Measurements from ENCODE around the gene DNAAF2.
"Not testable (repeated sequence)": the region's sequence is repeated elsewhere in the genome, so short reads cannot be mapped to it uniquely, and the experiment has no call there.

The DNAAF2 gene

DNA sequence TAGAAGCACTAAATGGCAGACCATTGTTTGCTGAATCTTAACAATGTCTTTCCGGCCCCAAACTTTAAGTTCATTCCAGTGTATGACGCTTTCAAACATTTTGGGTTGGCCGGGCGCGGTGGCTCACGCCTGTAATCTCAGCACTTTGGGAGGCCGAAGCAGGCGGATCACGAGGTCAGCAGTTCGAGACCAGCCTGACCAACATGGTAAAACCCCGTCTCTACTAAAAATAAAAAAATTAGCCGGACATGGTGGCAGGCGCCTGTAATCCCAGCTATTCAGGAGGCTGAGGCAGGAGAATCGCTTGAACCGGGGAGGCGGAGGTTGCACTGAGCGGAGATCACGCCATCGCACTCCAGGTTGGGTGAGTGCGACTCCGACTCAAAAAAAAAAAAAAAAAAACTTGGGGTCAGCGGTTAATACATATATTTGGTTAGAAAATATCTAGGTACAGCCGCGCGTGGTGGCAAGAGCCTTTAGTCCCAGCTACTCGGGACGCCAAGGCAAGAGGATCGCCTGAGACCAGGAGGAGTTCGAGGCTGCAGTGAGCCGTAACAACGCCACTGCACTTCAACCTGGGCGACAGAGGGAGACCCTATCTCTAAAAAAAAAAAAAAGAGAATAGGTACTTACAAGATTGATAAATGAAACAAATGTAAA lies 49.9 kb downstream of the DNAAF2 start:
- not testable (repeated sequence) for DNase-seq

DNA sequence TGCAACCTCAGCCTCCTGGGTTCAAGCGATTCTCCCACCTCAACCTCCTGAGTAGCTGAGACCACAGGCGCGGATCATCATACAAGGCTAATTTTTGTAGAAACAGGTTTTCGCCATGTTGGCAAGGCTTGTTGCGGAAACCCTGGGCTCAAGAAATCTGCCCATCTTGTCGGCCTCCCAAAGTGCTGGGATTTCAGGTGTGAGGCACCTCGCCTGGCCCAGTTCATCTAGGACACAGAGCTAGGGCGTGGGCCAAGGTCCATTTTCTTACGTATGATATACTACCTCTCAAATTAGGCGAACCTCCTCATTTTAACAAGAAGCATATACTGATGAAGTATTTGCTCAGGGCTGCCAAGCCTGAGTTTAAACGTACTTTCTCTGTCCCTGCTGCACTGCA lies 51.0 kb downstream of the DNAAF2 start:
- no peak for DNase-seq

DNA sequence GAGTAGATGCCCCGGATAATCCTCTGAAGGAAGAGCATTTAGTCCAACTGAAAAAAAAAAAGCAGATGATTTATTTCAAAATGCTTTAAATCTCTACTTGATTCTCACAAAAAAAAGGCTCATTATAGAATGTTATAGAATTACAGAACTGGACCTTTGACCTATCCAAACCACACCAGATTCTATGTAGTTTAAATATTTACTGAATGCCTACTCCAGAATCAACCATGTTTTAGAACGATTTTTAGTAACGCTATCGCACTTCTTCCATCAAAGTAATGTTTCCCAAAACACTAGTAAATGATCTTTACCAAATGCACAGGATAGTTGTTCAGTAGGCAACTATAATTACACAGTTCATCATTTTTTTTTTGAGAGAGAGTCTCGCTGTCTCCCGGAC lies 51.4 kb downstream of the DNAAF2 start:
- no peak for DNase-seq

DNA sequence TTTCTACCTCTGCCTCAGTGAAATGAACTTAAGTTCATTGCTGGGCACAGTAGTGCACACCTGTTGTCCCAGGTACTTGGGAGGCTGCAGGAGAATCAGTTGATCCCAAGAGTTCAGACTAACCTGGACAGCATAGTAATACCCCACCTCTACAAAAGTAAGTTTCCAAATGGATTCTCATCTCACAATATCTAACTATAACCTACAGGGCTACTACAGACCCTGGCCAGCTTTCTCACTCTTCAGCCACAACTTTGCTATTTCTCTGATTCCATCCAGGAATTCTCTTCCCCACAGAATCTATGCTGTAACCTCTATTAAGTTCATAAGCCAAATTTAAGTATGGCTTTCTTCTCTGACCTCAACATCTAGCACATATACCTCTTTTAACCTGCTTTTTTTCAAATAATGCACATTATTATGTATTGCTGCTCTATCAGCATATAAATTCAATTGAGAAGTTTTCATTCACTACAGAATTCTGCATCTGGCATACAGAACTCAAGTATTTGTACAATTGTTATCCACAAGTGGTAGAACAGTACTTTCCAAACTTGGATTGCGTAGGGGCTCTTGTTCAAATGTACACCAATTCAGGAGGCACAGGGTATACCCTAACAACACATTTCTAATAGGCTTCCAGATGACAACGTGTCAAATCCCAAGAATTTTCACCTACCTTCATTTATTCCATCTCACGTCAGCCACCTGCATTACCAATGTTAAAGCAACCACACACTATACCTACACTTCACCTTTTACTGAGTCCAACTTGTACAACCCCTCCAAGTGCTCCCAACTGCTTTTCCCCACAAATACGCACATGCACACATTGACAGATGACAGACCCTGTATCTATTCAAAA lies 52.7 kb downstream of the DNAAF2 start:
- no peak for DNase-seq

DNA sequence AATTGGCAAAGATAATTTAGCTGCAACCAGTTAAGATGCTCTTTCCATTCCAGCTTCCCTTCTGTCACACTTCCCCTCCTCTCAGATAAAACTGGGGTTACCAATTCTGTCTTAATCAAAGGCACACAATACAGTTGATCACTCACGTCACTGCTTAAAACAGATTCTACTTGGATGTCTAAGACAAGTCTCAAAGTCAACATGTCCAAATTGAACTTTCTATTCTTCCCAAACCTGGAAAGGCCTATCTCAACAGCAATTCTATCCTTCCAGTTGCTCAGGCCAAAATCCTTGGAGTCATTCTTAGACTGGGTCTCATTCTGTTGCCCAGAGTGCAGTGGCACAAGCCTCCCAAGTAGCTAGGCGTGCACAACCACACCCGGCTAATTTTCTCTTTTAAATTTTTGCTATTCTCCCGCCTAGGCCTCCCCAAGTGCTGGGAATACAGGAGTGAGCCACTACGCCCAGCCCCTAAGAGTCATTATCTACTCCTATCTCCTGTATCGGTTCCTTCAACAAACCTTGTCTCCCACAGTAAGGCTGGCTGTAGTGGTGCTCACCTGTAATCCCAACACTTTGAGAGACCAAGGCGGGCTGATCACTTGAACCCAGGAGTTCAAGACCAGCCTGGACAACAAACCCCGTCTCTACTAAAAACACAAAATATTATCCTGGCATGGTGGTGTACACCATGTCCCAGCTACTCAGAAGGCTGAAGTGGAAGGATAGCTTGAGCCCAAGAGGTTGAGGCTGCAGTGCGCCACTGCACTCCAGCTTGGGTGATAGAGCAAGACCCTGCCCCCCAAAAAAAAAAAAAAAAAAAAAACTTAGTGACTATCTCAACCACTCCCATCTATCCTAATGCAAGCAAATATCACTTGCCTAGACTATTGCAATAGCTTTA lies 53.6 kb downstream of the DNAAF2 start:
- no peak for DNase-seq

DNA sequence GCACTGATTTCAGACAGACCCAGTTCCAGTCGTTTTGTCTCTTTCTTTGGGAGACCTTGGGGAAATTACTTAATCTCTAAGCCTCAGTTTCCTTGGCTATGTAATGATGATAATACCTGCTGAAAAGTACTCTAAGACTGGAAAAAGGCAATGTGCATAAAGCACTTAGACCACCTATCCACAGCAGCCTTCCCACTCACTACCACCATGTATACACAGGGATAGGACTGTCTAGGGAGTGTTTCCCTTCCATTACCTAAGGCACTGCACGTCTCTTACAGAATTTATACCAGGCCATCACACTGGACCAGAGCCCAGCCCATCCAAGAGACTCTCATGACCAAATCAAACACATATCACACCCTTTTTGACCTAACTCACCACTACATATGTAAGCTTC lies 55.2 kb downstream of the DNAAF2 start:
- DNase-seq, result no peak

DNA sequence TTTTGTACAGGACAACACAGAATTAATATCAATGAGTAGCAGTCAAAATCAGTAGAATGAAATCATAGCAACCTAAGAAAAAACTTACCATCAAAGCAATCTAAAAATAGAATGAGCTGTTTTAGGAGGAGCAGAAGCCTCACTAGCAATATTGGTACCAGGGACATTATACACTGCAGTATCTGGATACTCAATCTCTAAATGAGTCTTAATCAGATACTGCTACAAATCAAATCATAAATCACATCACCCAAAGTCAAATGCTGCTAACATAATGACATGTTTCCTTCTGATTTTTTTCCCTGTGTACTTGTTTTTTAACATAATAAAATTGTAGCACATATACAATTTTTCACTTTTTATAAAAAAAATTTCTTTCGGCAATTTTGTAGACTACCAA lies 56.9 kb downstream of the DNAAF2 start:
- DNase-seq, result no peak

Measured in anterior cingulate cortex (tissue), 58 donors.